Dermis blood vessel endothelial cell (primary cell): ENCODE data around the gene TRAPPC12. TPM values are rescaled to one million over a fixed set of nuclear protein-coding genes. Genes with fewer than 3 reads are reported as not detected.
"Not testable (repeated sequence)": the region's sequence is repeated elsewhere in the genome, so short reads cannot be mapped to it uniquely, and the experiment has no call there.

Experiments used
- DNase-seq: peaks from one replicate; pipeline ENCODE4 v3.0.0; 2010
- total RNA-seq: library from RNA; depleted of rRNA; stranded (reverse); fragments of >200 nt; gene quantifications from 2 replicates; pipeline ENCODE4 v1.2.3, GENCODE V29; 2014

The TRAPPC12 gene
- total RNA-seq, 1 donor from 2014 or later = 63.0 TPM

DNA sequence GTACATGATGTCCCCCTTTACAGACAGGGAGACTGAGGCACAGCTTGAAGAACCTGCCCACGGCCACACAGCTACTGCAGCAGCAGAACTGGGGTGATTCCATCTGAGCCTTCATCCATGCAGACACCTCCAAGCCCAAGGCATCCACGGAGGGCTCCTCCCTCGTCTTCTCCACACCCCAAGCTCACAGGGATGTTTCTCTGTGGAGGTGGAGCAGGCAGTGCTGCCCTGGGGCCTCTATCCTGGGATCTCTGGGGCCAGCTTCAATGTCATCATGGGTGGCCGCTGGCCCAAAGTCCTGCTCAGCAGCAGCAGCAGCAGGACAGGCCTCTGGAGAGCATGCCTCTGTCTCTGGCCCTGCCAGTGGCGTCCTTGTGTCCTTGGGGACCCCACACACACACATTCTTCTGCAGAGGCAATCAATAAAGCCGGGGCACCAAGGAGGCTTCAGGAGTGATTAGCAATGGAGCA is 108.6 kb downstream of the TRAPPC12 start:
- no peak for DNase-seq

- no peak for DNase-seq
These were observed 109.6 kb downstream of the TRAPPC12 start for GRCh38 chr2:3488855-3489763.

- no peak for DNase-seq
These were observed 110.2 kb downstream of the TRAPPC12 start for GRCh38 chr2:3489764-3490115.

GRCh38 chr2:3490191-3491170 is 111.0 kb downstream of the TRAPPC12 start:
- DNase-seq = no peak

DNA sequence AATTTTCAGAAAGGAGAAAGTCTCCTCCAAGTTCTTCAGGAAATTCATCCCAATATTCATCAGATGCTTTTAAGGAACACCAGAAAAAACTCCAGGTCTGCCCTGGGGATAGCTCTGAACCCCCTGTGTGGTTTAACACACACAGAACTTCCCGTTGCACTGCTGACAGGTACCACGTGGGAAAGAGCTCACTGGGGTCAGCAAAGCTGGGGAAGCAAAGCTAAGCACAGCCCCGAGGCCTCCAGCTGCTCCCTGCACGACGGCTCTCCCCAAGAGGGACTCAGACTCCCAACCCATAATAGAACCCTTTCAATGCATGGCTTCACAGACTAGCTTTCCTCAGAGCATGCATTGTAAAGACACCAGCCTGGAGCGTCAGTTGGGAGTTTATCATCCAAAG is 111.8 kb downstream of the TRAPPC12 start:
- no peak for DNase-seq

DNA sequence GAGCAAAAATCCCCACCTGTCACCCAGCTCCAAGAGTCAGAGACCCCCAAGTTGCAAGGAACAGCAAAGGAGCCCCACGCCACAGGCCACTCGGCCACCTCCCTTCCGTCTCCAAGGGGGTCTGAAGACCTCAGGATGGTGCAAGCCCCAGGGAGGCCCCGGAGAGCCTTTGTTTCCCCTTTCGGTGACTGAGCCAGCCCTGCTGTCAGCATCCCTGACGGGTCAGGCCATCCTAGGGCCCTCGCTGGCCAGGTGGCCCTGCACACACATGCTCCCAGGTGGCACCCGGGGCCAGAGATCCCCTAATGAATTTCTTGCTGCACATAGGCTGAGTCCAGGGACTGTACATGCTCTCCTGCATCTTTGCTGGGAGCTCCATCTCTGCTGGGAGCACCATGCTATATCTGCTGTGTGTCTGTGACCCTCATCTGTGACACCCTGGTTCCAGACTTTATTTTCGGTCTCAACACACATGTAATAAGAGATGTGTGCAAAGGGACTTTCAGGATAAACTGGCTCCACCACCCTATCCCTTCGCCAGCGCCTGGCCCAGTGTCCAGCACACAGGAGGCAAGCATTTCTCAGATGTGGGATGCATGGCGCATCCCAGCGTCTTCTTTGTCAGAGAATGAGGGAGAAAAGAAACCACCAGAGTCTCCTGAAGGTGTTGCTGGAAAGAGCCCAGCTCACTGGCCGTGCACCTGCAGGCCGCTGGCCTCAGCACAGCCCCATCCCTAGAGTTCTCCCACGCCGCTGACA is 112.4 kb downstream of the TRAPPC12 start:
- DNase-seq = no peak

GRCh38 chr2:3492475-3492787 is 112.9 kb downstream of the TRAPPC12 start:
- not testable (repeated sequence) for DNase-seq

- peak; percentile 55 for DNase-seq
These were observed 113.6 kb downstream of the TRAPPC12 start for GRCh38 chr2:3492951-3493614.

DNA sequence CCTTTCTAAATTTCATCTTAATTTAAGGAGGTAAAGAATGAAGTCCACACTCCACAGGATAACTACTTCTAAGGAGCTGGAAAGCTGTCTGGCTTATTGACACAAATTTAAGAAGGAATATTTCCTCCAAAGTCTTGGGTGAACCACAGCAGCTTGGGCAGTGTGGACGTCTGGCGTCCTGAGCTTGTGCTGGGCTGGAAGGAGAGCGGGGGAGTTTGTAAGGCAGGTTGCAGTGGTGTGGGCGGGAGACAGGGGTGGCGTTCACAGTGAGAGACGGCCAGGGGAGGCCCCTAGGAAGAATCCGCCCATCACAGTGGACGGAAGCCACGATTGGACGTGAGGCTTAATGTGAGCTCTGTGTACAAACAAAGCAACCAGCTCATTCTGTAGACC is 114.1 kb downstream of the TRAPPC12 start:
- peak; percentile 64 for DNase-seq

- DNase-seq = no peak
These were observed 115.6 kb downstream of the TRAPPC12 start for GRCh38 chr2:3494984-3495666.

GRCh38 chr2:3496708-3497080 is 117.2 kb downstream of the TRAPPC12 start:
- DNase-seq = not testable (repeated sequence)

DNA sequence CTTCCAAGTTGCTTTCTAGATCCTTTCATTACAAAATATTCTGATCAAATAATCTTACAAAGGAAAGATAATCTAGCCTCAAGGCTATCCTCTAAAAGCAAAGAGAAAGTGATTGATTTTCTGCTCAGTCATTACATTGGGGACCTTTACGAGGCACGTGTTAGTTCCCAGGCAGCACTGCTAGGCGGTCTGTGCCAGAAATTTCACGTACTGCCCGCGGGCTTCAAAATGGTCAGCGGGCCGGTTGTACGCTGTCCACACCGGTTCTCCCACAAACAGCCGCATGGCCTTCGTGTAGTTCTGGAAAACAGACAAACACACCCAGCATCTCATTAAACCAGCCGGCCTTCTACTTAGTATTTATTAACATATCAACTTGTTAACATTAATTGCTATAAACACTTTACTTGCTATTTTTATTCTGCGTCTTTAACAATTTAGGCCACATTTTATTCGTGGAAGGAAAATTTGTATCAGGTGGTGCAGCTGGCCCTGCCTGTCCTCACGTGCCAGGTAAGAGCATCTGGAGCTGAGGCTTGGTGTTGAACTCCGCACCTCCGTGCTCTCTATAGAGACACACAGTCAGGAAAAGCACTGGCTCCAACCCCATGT is 119.4 kb downstream of the TRAPPC12 start:
- no peak for DNase-seq

GRCh38 chr2:3500326-3500899 is 120.9 kb downstream of the TRAPPC12 start:
- DNase-seq = no peak

GRCh38 chr2:3503046-3503445 is 123.6 kb downstream of the TRAPPC12 start:
- DNase-seq = no peak

DNA sequence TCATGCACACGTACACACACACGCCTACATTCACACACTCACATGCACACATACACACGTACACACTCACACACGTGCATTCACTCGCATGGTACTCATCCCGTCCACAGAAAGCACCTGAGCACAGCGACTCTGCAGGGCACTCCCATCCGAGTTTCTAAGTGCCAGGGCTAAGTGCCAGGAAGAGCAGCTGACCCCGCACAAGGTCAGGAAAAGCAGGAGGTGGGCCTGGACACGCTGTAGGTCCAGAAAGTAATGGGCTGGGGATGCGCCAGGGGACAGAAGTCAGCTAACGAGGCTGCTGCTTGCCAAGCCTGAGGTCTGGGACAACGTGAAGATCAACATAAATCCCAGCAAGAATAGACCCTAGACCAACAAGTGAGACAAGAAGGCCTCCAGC is 124.0 kb downstream of the TRAPPC12 start:
- no peak for DNase-seq

- no peak for DNase-seq
These were observed 125.2 kb downstream of the TRAPPC12 start for GRCh38 chr2:3504741-3505140.

- DNase-seq = peak; percentile 53
These were observed 126.3 kb downstream of the TRAPPC12 start for GRCh38 chr2:3505771-3506170.

- DNase-seq = no peak
These were observed 132.6 kb downstream of the TRAPPC12 start for GRCh38 chr2:3512086-3512485.

GRCh38 chr2:3513026-3513810 is 133.7 kb downstream of the TRAPPC12 start:
- DNase-seq = peak; percentile 61

DNA sequence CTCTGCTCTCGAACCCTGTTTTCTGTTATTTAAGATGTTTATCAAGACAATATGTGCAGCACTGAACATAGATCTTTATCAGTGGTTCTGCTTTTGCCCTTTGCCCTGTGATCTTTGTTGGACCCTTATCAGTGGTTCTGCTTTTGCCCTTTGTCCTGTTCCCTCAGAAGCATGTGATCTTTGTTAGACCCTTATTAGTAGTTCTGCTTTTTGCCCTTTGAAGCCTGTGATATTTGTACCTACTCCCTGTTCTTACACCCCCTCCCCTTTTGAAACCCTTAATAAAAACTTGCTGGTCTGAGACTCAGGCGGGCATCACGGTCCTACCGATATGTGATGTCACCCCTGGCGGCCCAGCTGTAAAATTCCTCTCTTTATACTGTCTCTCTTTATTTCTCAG is 135.9 kb downstream of the TRAPPC12 start:
- DNase-seq = not testable (repeated sequence)
